MG63 (cell line): ENCODE measurements around the gene MYH11. TPM values are rescaled to one million over a fixed set of nuclear protein-coding genes. Genes with fewer than 3 reads are reported as not detected.
"Not testable (repeated sequence)": the region's sequence is repeated elsewhere in the genome, so short reads cannot be mapped to it uniquely, and the experiment has no call there.

Source experiments
- DNase-seq: peaks from one replicate; pipeline ENCODE4 v3.0.0-alpha.2; 2020
- H3K27me3 ChIP-seq: fragments of 250-450 bp; sonication (Bioruptor Pico); 2 replicates; pipeline ENCODE4 v1.5.1; 2020; ENCODE audit warnings: mild to moderate bottlenecking, moderate library complexity
- H3K36me3 ChIP-seq: fragments of 250-450 bp; sonication (Bioruptor Pico); 2 replicates; pipeline ENCODE4 v1.5.1; 2020; ENCODE audit warnings: mild to moderate bottlenecking, moderate library complexity
- H3K4me3 ChIP-seq: fragments of 250-450 bp; sonication (Bioruptor Pico); 2 replicates; pipeline ENCODE4 v1.5.1; 2020; ENCODE audit warnings: mild to moderate bottlenecking, moderate library complexity
- H3K9me3 ChIP-seq: fragments of 250-450 bp; sonication (Bioruptor Pico); 2 replicates; pipeline ENCODE4 v1.5.1; 2020; ENCODE audit warnings: mild to moderate bottlenecking, moderate library complexity
- total RNA-seq: library from RNA; depleted of rRNA; stranded (reverse); fragments of >200 nt; shearing (Covaris generic); gene quantifications from 2 replicates; pipeline ENCODE4 v1.2.3, GENCODE V29; 2014; ENCODE audit warnings: low replicate concordance; rRNA removed

MYH11 gene
- total RNA-seq, 1 experiment from 2014 or later, result 0.03 TPM

DNA sequence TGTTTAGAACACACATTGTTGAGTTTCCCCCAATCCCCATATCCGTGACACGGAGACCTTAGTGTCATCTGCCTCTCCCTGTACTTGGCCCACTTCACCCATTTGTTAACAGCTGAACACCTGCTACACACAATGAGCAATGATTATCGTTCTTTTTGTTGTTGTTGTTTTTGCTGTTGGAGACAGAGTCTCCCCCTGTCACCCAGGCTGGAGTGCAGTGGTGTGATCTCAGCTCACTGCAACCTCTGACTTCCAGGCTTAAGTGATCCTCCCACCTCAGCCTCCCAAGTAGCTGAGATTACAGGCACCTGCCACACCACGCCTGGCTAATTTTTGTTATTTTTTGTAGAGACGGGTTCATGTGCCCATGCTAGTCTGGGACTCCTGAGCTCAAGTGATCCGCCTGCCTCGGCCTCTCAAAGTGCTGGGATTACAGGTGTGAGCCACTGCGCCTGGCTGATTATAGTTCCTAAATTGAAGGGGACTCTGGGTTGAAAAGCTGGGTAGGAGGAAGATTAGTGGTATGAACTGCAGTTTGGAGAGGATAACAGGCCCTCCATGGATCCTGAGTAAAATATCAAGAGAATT is 185.2 kb downstream of the MYH11 start:
- Histone ChIP-seq H3K4me3 (no peak overlapping the region), H3K36me3 (peaks cover 50% of the 10 kb centered on the region)
- no peak for DNase-seq

DNA sequence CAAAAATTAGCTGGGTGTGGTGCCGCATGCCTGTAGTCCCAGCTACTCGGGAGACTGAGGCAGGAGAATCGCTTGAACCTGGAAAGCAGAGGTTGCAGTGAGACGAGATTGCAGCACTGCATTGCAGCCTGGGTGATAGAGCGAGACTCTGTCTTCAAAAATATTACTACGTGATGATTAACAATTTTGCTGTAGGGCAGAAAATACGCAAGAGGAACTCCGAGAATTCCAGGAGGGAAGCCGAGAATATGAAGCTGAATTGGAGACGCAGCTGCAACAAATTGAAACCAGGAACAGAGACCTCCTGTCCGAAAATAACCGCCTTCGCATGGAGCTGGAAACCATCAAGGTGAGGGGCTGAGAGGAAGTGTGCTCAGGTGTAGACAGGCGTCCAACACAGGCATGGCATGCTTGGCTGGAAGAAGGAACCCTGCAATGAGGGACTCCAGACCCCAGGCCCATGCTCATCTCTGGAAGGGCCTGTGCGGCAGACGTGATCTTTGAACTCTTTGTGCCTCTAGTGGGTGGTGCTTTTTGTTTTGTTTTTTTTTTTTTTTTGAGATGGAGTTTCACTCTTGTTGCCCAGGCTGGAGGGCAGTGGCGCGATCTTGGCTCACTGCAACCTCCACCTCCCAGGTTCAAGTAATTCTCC is 189.6 kb downstream of the MYH11 start:
- Histone ChIP-seq H3K36me3 (peaks cover 71% of the 10 kb centered on the region), H3K27me3 (no peaks in the 10 kb centered on the region), H3K4me3 (no peak overlapping the region), H3K9me3 (no peaks in the 10 kb centered on the region)
- DNase-seq, result no peak

More for the DNA sequence above, 185.2 kb downstream of the MYH11 start:
- no peaks in the 10 kb centered on the region for H3K27me3 ChIP-seq
- H3K9me3 ChIP-seq, result no peaks in the 10 kb centered on the region

DNA sequence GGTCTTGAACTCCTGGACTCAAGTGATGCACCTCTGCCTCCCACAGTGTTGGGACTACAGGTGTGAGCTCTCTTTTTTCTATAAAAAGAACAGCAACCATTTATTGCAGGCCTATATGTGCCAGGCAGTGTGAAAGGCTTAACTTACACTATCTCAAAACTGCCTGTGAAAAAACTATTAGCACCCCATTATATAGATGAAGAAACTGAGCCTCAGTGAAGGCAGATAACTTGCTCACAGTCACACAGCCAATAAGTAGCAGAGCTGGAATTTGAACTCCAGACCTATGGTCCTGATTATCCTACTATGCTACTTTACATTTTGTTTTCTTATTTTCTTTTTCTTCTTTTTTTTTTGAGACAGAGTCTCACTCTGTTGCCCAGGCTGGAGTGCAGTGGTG is 191.7 kb downstream of the MYH11 start:
- Histone ChIP-seq H3K9me3 (no peaks in the 10 kb centered on the region), H3K27me3 (no peaks in the 10 kb centered on the region), H3K4me3 (no peak overlapping the region), H3K36me3 (peaks cover 64% of the 10 kb centered on the region)
- no peak for DNase-seq

- DNase-seq, result no peak
- no peaks in the 10 kb centered on the region for H3K27me3 ChIP-seq
- H3K36me3 ChIP-seq, result peaks cover 44% of the 10 kb centered on the region
- no peaks in the 10 kb centered on the region for H3K9me3 ChIP-seq
- no peak overlapping the region for H3K4me3 ChIP-seq
These were observed 196.6 kb downstream of the MYH11 start for GRCh38 chr16:15660203-15660601.

GRCh38 chr16:15658556-15658955 is 198.3 kb downstream of the MYH11 start:
- Histone ChIP-seq H3K9me3 (no peaks in the 10 kb centered on the region), H3K4me3 (no peak overlapping the region), H3K27me3 (no peaks in the 10 kb centered on the region), H3K36me3 (peaks cover 41% of the 10 kb centered on the region)
- DNase-seq, result no peak

DNA sequence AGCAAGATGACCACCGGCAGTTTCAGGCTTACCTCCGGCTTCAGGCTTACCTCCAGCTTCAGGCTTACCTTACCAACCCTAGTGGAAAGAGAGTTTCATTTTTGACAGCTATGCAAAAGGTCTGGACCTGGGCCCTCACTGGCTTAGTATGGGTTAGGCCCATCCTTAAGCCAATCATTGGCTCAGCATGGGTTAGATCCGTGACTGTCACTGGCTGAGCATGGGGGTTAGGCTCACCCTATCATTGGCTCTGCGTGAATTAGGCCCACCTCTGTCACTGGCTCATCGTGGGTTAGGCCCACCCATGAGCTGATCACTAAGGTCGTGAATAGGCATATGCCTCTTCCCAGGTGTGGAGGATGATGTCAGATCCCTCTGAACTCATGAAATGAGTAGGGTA is 198.7 kb downstream of the MYH11 start:
- Histone ChIP-seq H3K9me3 (no peaks in the 10 kb centered on the region), H3K4me3 (no peak overlapping the region), H3K36me3 (peaks cover 37% of the 10 kb centered on the region), H3K27me3 (no peaks in the 10 kb centered on the region)
- no peak for DNase-seq

DNA sequence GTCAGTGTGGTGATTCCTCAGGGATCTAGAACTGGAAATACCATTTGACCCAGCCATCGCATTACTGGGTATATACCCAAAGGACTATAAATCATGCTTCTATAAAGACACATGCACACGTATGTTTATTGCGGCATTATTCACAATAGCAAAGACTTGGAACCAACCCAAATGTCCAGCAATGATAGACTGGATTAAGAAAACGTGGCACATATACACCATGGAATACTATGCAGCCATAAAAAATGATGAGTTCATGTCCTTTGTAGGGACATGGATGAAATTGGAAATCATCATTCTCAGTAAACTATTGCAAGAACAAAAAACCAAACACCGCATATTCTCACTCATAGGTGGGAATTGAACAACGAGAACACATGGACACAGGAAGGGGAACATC is 201.3 kb downstream of the MYH11 start:
- DNase-seq, H3K9me3 ChIP-seq, H3K27me3 ChIP-seq, H3K4me3 ChIP-seq: not testable (repeated sequence)
- H3K36me3 ChIP-seq, result peaks cover 43% of the 10 kb centered on the region

GRCh38 chr16:15654591-15654990 is 202.2 kb downstream of the MYH11 start:
- Histone ChIP-seq H3K36me3 (peaks cover 46% of the 10 kb centered on the region), H3K9me3 (no peaks in the 10 kb centered on the region), H3K27me3 (no peaks in the 10 kb centered on the region), H3K4me3 (no peak overlapping the region)
- no peak for DNase-seq

- DNase-seq, result peak; percentile 93
- peaks cover 39% of the 10 kb centered on the region for H3K36me3 ChIP-seq
- no peak overlapping the region for H3K4me3 ChIP-seq
- no peaks in the 10 kb centered on the region for H3K27me3 ChIP-seq
- H3K9me3 ChIP-seq, result no peaks in the 10 kb centered on the region
These were observed 203.6 kb downstream of the MYH11 start for GRCh38 chr16:15653227-15653626.

Other genes starting within 250 kb of the MYH11 start
- 3.2 and 3.7 TPM in 2 replicates for gene MARF1, start 213.9 kb downstream of the MYH11 start, total RNA-seq
- 20.1 and 34.4 TPM in 2 replicates for gene NDE1, start 206.8 kb downstream of the MYH11 start, total RNA-seq
- gene CEP20, start 31.6 kb upstream of the MYH11 start, total RNA-seq, result 110 and 122 TPM in 2 replicates
- gene ABCC1, start 92.6 kb upstream of the MYH11 start, total RNA-seq, result 35.8 and 48.0 TPM in 2 replicates